Measurements from ENCODE around the gene CACNB2.

GRCh38 chr10:18501629-18502028, 361.4 kb downstream of the CACNB2 start:
- TF ChIP-seq CTCF (IDR thresholded peaks at IDR 0.05) (no peak), POLR2AphosphoS5 (IDR thresholded peaks at IDR 0.05; ENCODE audit: low read depth, low read length) (no peak), SIN3A (IDR thresholded peaks at IDR 0.05; ENCODE audit: borderline replicate concordance, insufficient read depth, low read depth, low read length) (no peak), REST (IDR thresholded peaks at IDR 0.05; ENCODE audit: insufficient read depth in 1 of 2, low read depth in 2 of 2, low read length in 1 of 2) (no peak), TCF7L2 (IDR thresholded peaks at IDR 0.05; ENCODE audit: low read depth, low read length) (no peak)

All from Panc1 (cell line).